GM12878 (cell line): Measurements from ENCODE around the gene OGFOD2. TPM values are rescaled to one million over a fixed set of nuclear protein-coding genes. Genes with fewer than 3 reads are reported as not detected.

Source experiments
- ATAC-seq: fragments of 200-7000 bp; cut with Tn5 transposase; 3 replicates; pipeline ENCODE4 v1.9.1; 2020; ENCODE audit warnings: mild to moderate bottlenecking, moderate library complexity
- BruUV-seq: library from RNA; stranded (reverse); fragments of 400-500 nt; replicated peaks from 2 replicates; lab custom pipeline; 2021; lab: Mats Ljungman, UMichigan
- CTCF ChIA-PET: fragments of 300-600 bp; sonication (Branson Sonifier 250); formaldehyde crosslinking; extraction: SDS; loops from one replicate; lab custom pipeline; 2021; ENCODE audit warnings: inconsistent platforms; lab: Yijun Ruan, JAX
- POLR2A ChIA-PET: fragments of 350-600 bp; formaldehyde crosslinking; extraction: SDS; loops from one replicate; lab custom pipeline; 2021; ENCODE audit warnings: inconsistent platforms; lab: Charles Lee
- RAD21 ChIA-PET: fragments of 300-600 bp; sonication (Branson Sonifier 250); formaldehyde crosslinking; loops from one replicate; lab custom pipeline; 2023; ENCODE audit warnings: antibody characterized with exemption; ENCODE audit not compliant: unreplicated experiment; lab: Charles Lee
- SMC1A ChIA-PET: fragments of 300-600 bp; sonication (Branson Sonifier 250); formaldehyde crosslinking; loops from one replicate; lab custom pipeline; 2023; ENCODE audit not compliant: unreplicated experiment, uncharacterized antibody; lab: Charles Lee
- DNase-seq: peaks from one replicate; pipeline ENCODE4 v3.0.0-alpha.2; 2011; ENCODE audit warnings: low read depth, low spot score
- FAIRE-seq: peaks from 3 replicates; lab custom pipeline; 2011; peaks lifted over from hg19 to GRCh38; lab: Jason Lieb, UNC
- H2AFZ ChIP-seq: 2 replicates; pipeline ENCODE4 v1.6.0; 2011; ENCODE audit warnings: low read depth, low read length, control low read depth; ENCODE audit not compliant: control insufficient read depth
- H3K27ac ChIP-seq: 2 replicates; pipeline ENCODE4 v1.5.1; 2011; ENCODE audit warnings: control low read depth; ENCODE audit not compliant: control insufficient read depth, insufficient read depth
- H3K27me3 ChIP-seq, 2 experiments: replicated peaks in 1 of 2; 2 replicates each; pipeline versions ENCODE4 v1.6.0 to v1.6.1; 2011; ENCODE audit warnings: low read length in 1 of 2; ENCODE audit not compliant: control insufficient read depth in 2 of 2, insufficient read depth in 2 of 2
- H3K36me3 ChIP-seq, 2 experiments: 2 replicates each; pipeline ENCODE4 v1.5.1; 2011; ENCODE audit warnings: low read length in 1 of 2; ENCODE audit not compliant: control insufficient read depth in 2 of 2, insufficient read depth in 2 of 2
- H3K4me1 ChIP-seq: 2 replicates; pipeline ENCODE4 v1.6.1; 2011; ENCODE audit warnings: mild to moderate bottlenecking, low read length, moderate library complexity, mixed read lengths; ENCODE audit not compliant: control insufficient read depth, insufficient read depth
- H3K4me2 ChIP-seq: 2 replicates; pipeline ENCODE4 v1.6.0; 2011; ENCODE audit warnings: control low read depth; ENCODE audit not compliant: control insufficient read depth, insufficient read depth
- H3K4me3 ChIP-seq: fragments of 200-600 bp; sonication (generic); 2 replicates; pipeline ENCODE4 v1.5.1; 2016
- H3K79me2 ChIP-seq: 2 replicates; pipeline ENCODE4 v1.6.0; 2011; ENCODE audit warnings: low read length; ENCODE audit not compliant: control insufficient read depth, insufficient read depth
- H3K9ac ChIP-seq: 2 replicates; pipeline ENCODE4 v1.8.0; 2011; ENCODE audit warnings: low read length, control low read depth, mixed read lengths; ENCODE audit not compliant: control insufficient read depth, insufficient read depth
- H3K9me3 ChIP-seq: replicated peaks from 3 replicates; pipeline ENCODE4 v1.5.1; 2011; ENCODE audit warnings: mild to moderate bottlenecking, low read length; ENCODE audit not compliant: control insufficient read depth, insufficient read depth
- H4K20me1 ChIP-seq: 2 replicates; pipeline ENCODE4 v1.6.0; 2011; ENCODE audit not compliant: control insufficient read depth, insufficient read depth
- CBX3 ChIP-seq: fragments of 200-600 bp; sonication (generic); IDR thresholded peaks from 2 replicates; pipeline ENCODE4 v1.6.1; 2016; ENCODE audit warnings: low read depth, borderline replicate concordance
- FOS ChIP-seq: IDR thresholded peaks from 3 replicates; pipeline ENCODE4 v1.6.1; 2011; ENCODE audit warnings: borderline replicate concordance; ENCODE audit not compliant: insufficient read length; ENCODE audit errors: extremely low read depth
- HDAC6 ChIP-seq: fragments of 200-600 bp; sonication (generic); IDR thresholded peaks from one replicate; pipeline ENCODE4 v1.8.0; 2017; ENCODE audit warnings: antibody characterized with exemption; ENCODE audit not compliant: unreplicated experiment
- MTA3 ChIP-seq: IDR thresholded peaks from 2 replicates; pipeline ENCODE4 v1.6.1; 2012; ENCODE audit warnings: low read length, inconsistent platforms, borderline replicate concordance
- NFYB ChIP-seq: IDR thresholded peaks from 2 replicates; pipeline ENCODE4 v1.6.1; 2011; ENCODE audit warnings: low read depth, mild to moderate bottlenecking, low read length, improper control_type of control experiment, moderate library complexity; ENCODE audit not compliant: insufficient read depth
- RAD21 ChIP-seq: IDR thresholded peaks from 2 replicates; pipeline ENCODE4 v1.6.1; 2011; ENCODE audit warnings: mild to moderate bottlenecking, low read depth, low read length, moderate library complexity; ENCODE audit not compliant: insufficient read depth
- SMARCA5 ChIP-seq: fragments of 450-650 bp; IDR thresholded peaks from 2 replicates; pipeline ENCODE4 v1.6.1; 2017; ENCODE audit warnings: mild to moderate bottlenecking
- TCF7 ChIP-seq: IDR thresholded peaks from 2 replicates; pipeline ENCODE4 v1.6.1; 2014; ENCODE audit warnings: antibody characterized with exemption, borderline replicate concordance
- ZNF24 ChIP-seq: fragments of 450-650 bp; IDR thresholded peaks from 2 replicates; pipeline ENCODE4 v1.6.1; 2017; ENCODE audit warnings: antibody characterized with exemption, mild to moderate bottlenecking
- WGBS: methylation state at CpG from one replicate; pipeline ENCODE4 v1.1.6; 2016; ENCODE audit warnings: low lambda C conversion rate; ENCODE audit not compliant: insufficient replicate concordance, insufficient coverage; ENCODE audit errors: missing lambda C conversion rate; 5-methylcytosine and 5-hydroxymethylcytosine counted together
- in situ Hi-C: fragments of 300-500 bp; cut with MboI; formaldehyde crosslinking; loops from 9 replicates; pipeline ENCODE4 v1.14.3; 2018; ENCODE audit warnings: mixed read lengths
- intact Hi-C: fragments of 100-400 bp; cut with micrococcal nuclease; formaldehyde crosslinking; loops from one replicate; pipeline ENCODE4 v1.14.2; 2022; ENCODE audit not compliant: unreplicated experiment
- polyA plus RNA-seq, 11 experiments: library from polyadenylated mRNA; depleted of rRNA in 4 of 11; unstranded in 6 of 11; stranded (reverse) in 5 of 11; fragments of >200 nt; fragmentation: Nextera tagmentation in 4 of 11; fragmentation: Illumina TruSeq in 1 of 11; extraction: Ambion mirVana in 4 of 11; extraction: Trizol in 1 of 11; gene quantifications; 1 replicate in 1 of 11; 2 replicates in 10 of 11; pipeline versions ENCODE4 v1.2.1 to v1.2.3, GENCODE V29; 2011 to 2016; ENCODE audit warnings: inconsistent platforms in 2 of 11, missing spikeins in 2 of 11, low read depth in 1 of 11
- total RNA-seq, 4 experiments: library from RNA; depleted of rRNA in 3 of 4; stranded (reverse); fragments of >200 nt in 3 of 4; fragmentation: Illumina TruSeq in 1 of 4; extraction: Trizol in 1 of 4; gene quantifications; 2 replicates each; pipeline versions ENCODE4 v1.2.1 to v1.2.3, GENCODE V29; 2013 to 2021
- TF ChIP-seq, protein P1 (sequence below): fragments of 150-350 bp; IDR thresholded peaks from 2 replicates; pipeline ENCODE4 v1.6.1; 2014; ENCODE audit warnings: mild to moderate bottlenecking, low read depth, low read length

Gene OGFOD2
- total and polyA plus RNA-seq, 10 of the 15 experiments (the other 5 are each of a cell fraction or from before 2014, with no cell fraction given), result 0.93 to 29.2 (median 16.3) TPM

DNA sequence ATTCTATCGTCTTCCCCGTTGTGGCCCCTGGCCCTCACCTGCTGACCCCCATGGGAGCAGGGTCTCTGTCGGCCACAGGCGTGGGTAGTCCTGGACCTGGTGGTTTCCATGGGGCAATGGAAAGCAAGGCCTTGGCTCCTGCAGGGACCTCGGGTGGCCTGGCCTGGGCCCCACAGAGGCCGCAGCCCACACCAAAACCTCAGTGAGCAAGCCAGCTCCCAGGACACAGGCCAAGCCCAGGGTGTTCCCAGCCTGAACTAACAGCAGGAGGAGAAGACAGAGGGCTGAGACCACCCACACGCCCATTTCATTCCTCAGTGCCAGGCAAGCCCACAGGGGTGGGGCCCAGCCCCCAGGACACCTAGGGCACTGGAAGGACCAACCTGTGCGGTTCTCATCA, 25.6 kb upstream of the OGFOD2 start:
- in situ Hi-C loops (no loop called here), intact Hi-C loops (no loop called here)
- CTCF ChIA-PET, result interaction anchor here (0.5 to 9.1 kb wide), 3 partner anchors 91 to 156 kb away, joined by 3 to 127 read pairs (median 4); no protein-coding TSS in a partner anchor
- Histone ChIP-seq H3K4me3 (no peak overlapping the region), H3K4me2 (no peak overlapping the region), H3K9me3 (no peaks in the 10 kb centered on the region; the same call in 2 of the 3 replicates), H2AFZ (no peak overlapping the region), H3K27ac (no peak overlapping the region), H3K27me3 (no peaks in the 10 kb centered on the region), H3K79me2 (no peaks in the 10 kb centered on the region), H3K9ac (no peak overlapping the region), H4K20me1 (no peaks in the 10 kb centered on the region), H3K4me1 (peaks cover 33% of the 10 kb centered on the region), H3K36me3 (no peaks in the 10 kb centered on the region)
- WGBS, result 76% methylated on average over 8 of the region's 8 CpGs
- RAD21 ChIA-PET, result interaction anchor here (0.8 to 2.1 kb wide), 4 partner anchors 61 to 90 kb away, joined by 3 to 7 read pairs (median 4); no protein-coding TSS in a partner anchor
- DNase-seq (no peak), ATAC-seq (no peak), FAIRE-seq (no peak)
- TF ChIP-seq RAD21 (no peak), CBX3 (no peak), TCF7 (no peak), ZNF24 (no peak), MTA3 (no peak), NFYB (no peak), SMARCA5 (no peak), FOS (no peak), HDAC6 (no peak)
- TF ChIP-seq, protein P1, sequence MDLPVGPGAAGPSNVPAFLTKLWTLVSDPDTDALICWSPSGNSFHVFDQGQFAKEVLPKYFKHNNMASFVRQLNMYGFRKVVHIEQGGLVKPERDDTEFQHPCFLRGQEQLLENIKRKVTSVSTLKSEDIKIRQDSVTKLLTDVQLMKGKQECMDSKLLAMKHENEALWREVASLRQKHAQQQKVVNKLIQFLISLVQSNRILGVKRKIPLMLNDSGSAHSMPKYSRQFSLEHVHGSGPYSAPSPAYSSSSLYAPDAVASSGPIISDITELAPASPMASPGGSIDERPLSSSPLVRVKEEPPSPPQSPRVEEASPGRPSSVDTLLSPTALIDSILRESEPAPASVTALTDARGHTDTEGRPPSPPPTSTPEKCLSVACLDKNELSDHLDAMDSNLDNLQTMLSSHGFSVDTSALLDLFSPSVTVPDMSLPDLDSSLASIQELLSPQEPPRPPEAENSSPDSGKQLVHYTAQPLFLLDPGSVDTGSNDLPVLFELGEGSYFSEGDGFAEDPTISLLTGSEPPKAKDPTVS, result no peak
- SMC1A ChIA-PET, result interaction anchor here (0.9 to 8.9 kb wide), 7 partner anchors 11 to 155 kb away, joined by 3 to 100 read pairs (median 4); partner anchors contain the start of gene VPS37B
- no TSS peak for BruUV-seq
- POLR2A ChIA-PET, result no interaction called here
